Stimulated activated naive B cell treated with anti-CD40 and anti-IgM and Interleukin-4, amounts not matched to agents 10 μg/mL and 1 μg/mL and 100 μg/mL, for 72 hours (primary cell): ENCODE measurements around the gene POLR2E.
A peak's percentile ranks its signal among the peaks of the same experiment; 100 is the strongest.

Experiments
- ATAC-seq, 2 donors: fragments of 150-1000 bp; cut with Tn5 transposase; replicated peaks; 2 replicates each; pipeline ENCODE4 v1.10.0; 2021; ENCODE audit warnings: moderate library complexity in 1 of 2
- DNase-seq: peaks from one replicate; pipeline ENCODE4 v3.0.0; 2021
- H3K27ac Mint-ChIP-seq: one replicate; pipeline ENCODE4 v1.8.0; 2022; ENCODE audit warnings: mild to moderate bottlenecking, mixed read lengths
- H3K27me3 Mint-ChIP-seq, 2 donors: one replicate each; pipeline ENCODE4 v1.8.0; 2022; ENCODE audit warnings: mixed read lengths in 2 of 2
- H3K36me3 Mint-ChIP-seq, 2 donors: one replicate each; pipeline ENCODE4 v1.8.0; 2022; ENCODE audit warnings: mixed read lengths in 2 of 2, mild to moderate bottlenecking in 1 of 2
- H3K4me1 Mint-ChIP-seq, 2 donors: one replicate each; pipeline ENCODE4 v1.8.0; 2022; ENCODE audit warnings: mixed read lengths in 2 of 2, mild to moderate bottlenecking in 1 of 2
- H3K4me3 Mint-ChIP-seq, 2 donors: one replicate each; pipeline ENCODE4 v1.8.0; 2022; ENCODE audit warnings: mild to moderate bottlenecking in 2 of 2, mixed read lengths in 2 of 2, moderate library complexity in 1 of 2
- H3K9me3 Mint-ChIP-seq, 2 donors: one replicate each; pipeline ENCODE4 v1.8.0; 2022; ENCODE audit warnings: mixed read lengths in 2 of 2, mild to moderate bottlenecking in 1 of 2

POLR2E gene

GRCh38 chr19:1103132-1103707, 8.0 kb upstream of the POLR2E start:
- Mint-ChIP-seq H3K4me3 (peak overlapping the region; percentile 71 to 86), H3K27me3 (no peaks in the 10 kb centered on the region), H3K36me3 (peaks cover 19 to 20% of the 10 kb centered on the region in 2 donors), H3K27ac (peak overlapping the region; percentile 81), H3K4me1 (peaks cover 27 to 64% of the 10 kb centered on the region in 2 donors), H3K9me3 (peaks cover 4% of the 10 kb centered on the region in 2 donors)
- DNase-seq (no peak), ATAC-seq (no peak)

- ATAC-seq (peak; percentile 17 to 43), DNase-seq (peak; percentile 55)
- Mint-ChIP-seq H3K27me3 (no peaks in the 10 kb centered on the region), H3K27ac (peak overlapping the region; percentile 81), H3K4me1 (peaks cover 31 to 69% of the 10 kb centered on the region in 2 donors), H3K9me3 (peaks cover 4% of the 10 kb centered on the region in 2 donors), H3K4me3 (peak overlapping the region; percentile 71 to 86), H3K36me3 (peaks cover 19 to 20% of the 10 kb centered on the region in 2 donors)
Measured at GRCh38 chr19:1102407-1103131, 7.4 kb upstream of the POLR2E start.

DNA sequence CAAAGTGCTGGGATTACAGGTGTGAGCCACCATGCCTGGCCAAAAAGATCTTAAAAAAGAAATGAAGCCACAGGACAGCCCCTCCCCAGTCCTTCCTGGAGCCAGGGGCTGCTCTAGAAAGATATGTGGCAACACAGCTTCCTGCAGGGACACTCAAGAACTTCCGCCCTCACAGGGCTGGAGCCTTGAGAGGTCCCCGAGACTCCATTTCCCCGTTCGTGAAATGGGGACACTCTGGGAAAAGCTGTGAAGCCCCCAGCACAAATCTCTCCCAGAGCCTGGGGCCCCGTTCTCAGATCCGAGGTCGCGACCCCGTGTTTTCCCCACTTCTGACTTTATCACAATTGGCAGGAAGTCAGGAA, 6.1 kb upstream of the POLR2E start:
- Mint-ChIP-seq H3K27me3 (no peaks in the 10 kb centered on the region), H3K9me3 (peaks cover 4% of the 10 kb centered on the region in 2 donors), H3K27ac (peak overlapping the region; percentile 51), H3K4me3 (peak overlapping the region; percentile 53 to 67), H3K36me3 (peaks cover 13 to 15% of the 10 kb centered on the region in 2 donors), H3K4me1 (peaks cover 33 to 60% of the 10 kb centered on the region in 2 donors)
- ATAC-seq (no peak), DNase-seq (no peak)

GRCh38 chr19:1098177-1099051, 3.2 kb upstream of the POLR2E start:
- no peak for ATAC-seq
- Mint-ChIP-seq H3K9me3 (peaks cover 4% of the 10 kb centered on the region in 2 donors), H3K27me3 (no peaks in the 10 kb centered on the region), H3K27ac (peak overlapping the region; percentile 56), H3K36me3 (peaks cover 14 to 17% of the 10 kb centered on the region in 2 donors), H3K4me3 (peak overlapping the region in 1 of 2 donors; percentile 39), H3K4me1 (peaks cover 40 to 71% of the 10 kb centered on the region in 2 donors)
- no peak for DNase-seq

DNA sequence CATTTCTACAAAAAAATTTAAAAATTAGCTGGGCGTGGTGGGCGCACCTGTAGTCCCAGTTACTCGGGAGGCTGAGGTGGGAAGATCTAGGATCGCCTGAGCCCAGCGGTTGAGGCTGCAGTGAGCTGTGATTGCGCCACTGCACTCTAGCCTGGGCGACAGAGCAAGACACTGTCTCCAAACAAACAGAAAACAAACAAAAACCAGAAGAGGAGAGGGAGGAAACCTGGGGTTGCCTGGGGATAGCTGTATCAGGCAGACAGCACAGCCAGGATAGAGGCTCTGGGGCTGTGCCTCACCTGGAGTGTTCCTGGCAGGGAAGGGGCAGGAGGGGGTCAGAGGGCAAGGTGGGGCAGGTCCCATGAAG, 2.6 kb upstream of the POLR2E start:
- H3K4me3 Mint-ChIP-seq: no peak overlapping the region
- ATAC-seq (no peak), DNase-seq (no peak)
- peaks cover 4% of the 10 kb centered on the region in 2 donors for H3K9me3 Mint-ChIP-seq
- H3K27me3 Mint-ChIP-seq: no peaks in the 10 kb centered on the region
- peaks cover 40 to 70% of the 10 kb centered on the region in 2 donors for H3K4me1 Mint-ChIP-seq
- peak overlapping the region; percentile 56 for H3K27ac Mint-ChIP-seq
- H3K36me3 Mint-ChIP-seq: peaks cover 20% of the 10 kb centered on the region in 2 donors

DNA sequence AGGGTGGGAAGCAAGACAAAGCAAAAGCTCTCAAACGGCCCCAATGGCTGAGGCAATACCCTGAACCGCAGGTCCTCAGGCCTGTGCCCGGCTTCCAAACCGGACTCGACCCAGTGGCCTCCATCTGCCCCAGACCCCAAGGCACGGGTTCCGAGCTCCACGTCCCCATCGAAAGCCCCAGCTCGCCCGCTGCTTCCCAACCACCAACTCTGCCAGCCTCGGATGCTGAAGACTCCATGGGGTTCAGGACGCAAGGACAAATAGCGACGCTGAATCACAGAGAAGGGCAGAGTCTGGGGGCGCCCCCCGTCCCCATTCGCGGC, 559 bp downstream of the POLR2E start:
- Mint-ChIP-seq H3K4me3 (peak overlapping the region; percentile 94 to 96), H3K27me3 (no peaks in the 10 kb centered on the region), H3K27ac (peak overlapping the region; percentile 98), H3K9me3 (peaks cover 0 to 2% of the 10 kb centered on the region in 2 donors), H3K4me1 (peaks cover 24 to 44% of the 10 kb centered on the region in 2 donors), H3K36me3 (peaks cover 16 to 23% of the 10 kb centered on the region in 2 donors)
- ATAC-seq (no peak), DNase-seq (no peak)

GRCh38 chr19:1093811-1094553, 1.2 kb downstream of the POLR2E start:
- H3K4me3 Mint-ChIP-seq: peak overlapping the region; percentile 94 to 96
- no peaks in the 10 kb centered on the region for H3K27me3 Mint-ChIP-seq
- no peak for DNase-seq
- H3K4me1 Mint-ChIP-seq: peaks cover 28 to 44% of the 10 kb centered on the region in 2 donors
- no peak for ATAC-seq
- peak overlapping the region; percentile 98 for H3K27ac Mint-ChIP-seq
- H3K36me3 Mint-ChIP-seq: peaks cover 21 to 28% of the 10 kb centered on the region in 2 donors
- peaks cover 0 to 2% of the 10 kb centered on the region in 2 donors for H3K9me3 Mint-ChIP-seq

DNA sequence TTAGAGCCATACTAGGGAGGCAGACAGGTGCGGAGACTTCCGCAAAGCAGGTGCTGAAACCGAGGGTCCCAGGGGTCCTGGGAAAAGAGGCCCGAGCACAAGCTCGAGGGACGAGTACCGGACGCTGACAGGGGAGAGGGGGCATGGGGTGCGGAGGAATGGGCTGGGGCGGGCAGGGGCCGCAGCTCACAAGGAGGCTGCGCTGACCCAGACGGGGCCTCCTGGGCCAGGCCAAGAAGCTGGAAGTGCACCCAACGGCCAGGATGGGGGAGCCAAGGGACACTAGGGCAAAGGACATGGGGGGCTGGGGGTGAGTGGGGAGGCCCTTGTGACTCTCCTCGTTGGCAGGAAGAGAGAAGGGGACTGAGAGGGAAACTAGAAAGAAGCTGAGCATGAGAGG, 1.8 kb downstream of the POLR2E start:
- H3K27ac Mint-ChIP-seq: peak overlapping the region; percentile 56
- peaks cover 29 to 44% of the 10 kb centered on the region in 2 donors for H3K4me1 Mint-ChIP-seq
- H3K27me3 Mint-ChIP-seq: no peaks in the 10 kb centered on the region
- no peak for ATAC-seq
- DNase-seq: no peak
- no peaks in the 10 kb centered on the region for H3K9me3 Mint-ChIP-seq
- peak overlapping the region; percentile 94 to 96 for H3K4me3 Mint-ChIP-seq
- H3K36me3 Mint-ChIP-seq: peaks cover 27 to 33% of the 10 kb centered on the region in 2 donors

GRCh38 chr19:1091544-1092175, 3.5 kb downstream of the POLR2E start:
- no peaks in the 10 kb centered on the region for H3K27me3 Mint-ChIP-seq
- ATAC-seq (no peak), DNase-seq (no peak)
- peak overlapping the region; percentile 56 for H3K27ac Mint-ChIP-seq
- H3K36me3 Mint-ChIP-seq: peaks cover 39 to 41% of the 10 kb centered on the region in 2 donors
- no peak overlapping the region for H3K4me3 Mint-ChIP-seq
- H3K4me1 Mint-ChIP-seq: peaks cover 33 to 52% of the 10 kb centered on the region in 2 donors
- H3K9me3 Mint-ChIP-seq: no peaks in the 10 kb centered on the region

DNA sequence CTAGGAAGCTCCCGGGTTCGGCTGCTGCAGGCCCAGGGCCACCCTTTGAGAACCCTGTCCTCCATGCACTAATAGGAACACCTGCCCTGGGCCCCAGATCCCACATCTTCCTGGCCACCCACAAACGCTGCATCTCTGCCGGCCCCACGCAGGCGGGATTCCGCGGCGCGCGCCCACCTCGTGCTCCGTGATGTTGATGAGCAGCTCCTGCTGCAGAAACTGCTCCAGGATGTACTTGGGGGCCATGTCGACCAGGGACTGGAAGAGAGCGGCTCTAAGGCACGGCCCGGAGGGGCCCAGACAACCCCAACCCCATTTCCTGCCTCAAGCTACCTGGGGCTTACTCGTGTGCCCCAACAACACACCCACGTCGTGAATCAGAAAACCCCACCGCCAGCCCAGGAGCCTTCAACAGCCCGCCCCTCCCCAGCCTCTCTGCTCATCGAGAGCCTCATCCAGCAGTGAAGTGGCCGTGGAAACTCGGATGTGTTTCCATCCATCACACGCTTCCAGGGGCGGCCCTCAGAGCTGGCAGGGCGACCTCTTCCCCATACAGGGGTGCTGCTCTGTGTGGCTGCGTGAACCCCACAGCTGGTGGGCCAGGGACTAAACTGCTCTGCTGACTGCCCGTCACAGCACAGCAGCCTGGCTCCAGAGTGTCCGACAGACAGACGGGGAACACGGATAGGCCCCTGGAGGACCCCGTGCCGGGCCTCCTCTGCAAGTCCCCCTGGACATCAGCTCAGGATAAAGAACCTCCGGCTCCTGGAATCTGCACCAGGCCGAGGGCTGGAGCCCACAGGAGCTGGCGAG, 4.2 kb downstream of the POLR2E start:
- no peak for DNase-seq
- H3K36me3 Mint-ChIP-seq: peaks cover 45 to 47% of the 10 kb centered on the region in 2 donors

DNA sequence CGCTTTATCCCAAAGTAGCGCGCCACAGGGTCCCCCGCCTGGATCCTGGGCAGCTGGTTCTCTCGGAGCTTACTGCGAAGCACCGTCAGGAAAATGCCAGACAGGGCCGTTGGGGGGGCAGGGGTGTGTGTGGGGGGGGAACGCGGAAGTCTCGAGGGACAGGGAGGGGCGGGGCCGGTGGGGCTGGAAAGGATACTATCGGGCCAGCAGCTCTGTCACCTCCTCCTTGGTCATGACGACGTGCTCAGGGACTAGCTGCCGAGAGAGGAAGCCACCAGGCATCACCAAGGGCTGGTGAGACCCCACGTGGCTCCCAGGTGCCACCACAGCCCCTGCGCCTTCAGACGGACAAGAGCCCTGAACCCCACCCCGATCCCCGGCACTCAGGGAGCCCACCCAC, 5.3 kb downstream of the POLR2E start:
- Mint-ChIP-seq H3K9me3 (no peaks in the 10 kb centered on the region), H3K4me1 (peaks cover 38 to 52% of the 10 kb centered on the region in 2 donors), H3K36me3 (peaks cover 49 to 51% of the 10 kb centered on the region in 2 donors), H3K4me3 (no peak overlapping the region), H3K27me3 (no peaks in the 10 kb centered on the region), H3K27ac (peak overlapping the region; percentile 31)
- no peak for ATAC-seq
- DNase-seq: no peak

More for the DNA sequence above, 4.2 kb downstream of the POLR2E start:
- H3K4me1 Mint-ChIP-seq: peaks cover 35 to 54% of the 10 kb centered on the region in 2 donors
- peak overlapping the region; percentile 56 for H3K27ac Mint-ChIP-seq
- ATAC-seq: no peak
- H3K4me3 Mint-ChIP-seq: no peak overlapping the region
- no peaks in the 10 kb centered on the region for H3K9me3 Mint-ChIP-seq
- no peaks in the 10 kb centered on the region for H3K27me3 Mint-ChIP-seq

GRCh38 chr19:1089126-1089771, 5.9 kb downstream of the POLR2E start:
- no peaks in the 10 kb centered on the region for H3K27me3 Mint-ChIP-seq
- ATAC-seq: no peak
- no peak for DNase-seq
- H3K36me3 Mint-ChIP-seq: peaks cover 50 to 56% of the 10 kb centered on the region in 2 donors
- no peaks in the 10 kb centered on the region for H3K9me3 Mint-ChIP-seq
- H3K4me1 Mint-ChIP-seq: peaks cover 40 to 57% of the 10 kb centered on the region in 2 donors
- peak overlapping the region; percentile 10 to 19 for H3K4me3 Mint-ChIP-seq
- H3K27ac Mint-ChIP-seq: peak overlapping the region; percentile 94
